ENCODE data around the gene LGMN.

- TF ChIP-seq CTCF (IDR thresholded peaks at IDR 0.05) (no peak), POLR2A (IDR thresholded peaks at IDR 0.05) (no peak), EP300 (IDR thresholded peaks at IDR 0.05) (no peak)
Measured at GRCh38 chr14:92774572-92774971, 26.1 kb upstream of the LGMN start.

Data from tibial nerve (tissue), 4 donors.